RWPE2 (cell line): Measurements from ENCODE around the gene LDAF1.

Experiments
- ATAC-seq: fragments of 200-7000 bp; cut with Tn5 transposase; 3 replicates; pipeline ENCODE4 v1.9.1; 2021; ENCODE audit warnings: low read depth
- DNase-seq: peaks from one replicate; pipeline ENCODE4 v3.0.0-alpha.2; 2020; ENCODE audit warnings: low spot score
- H3K27ac ChIP-seq: fragments of 450-650 bp; 2 replicates; pipeline ENCODE4 v1.5.1; 2017; ENCODE audit warnings: mild to moderate bottlenecking; ENCODE audit not compliant: poor library complexity, severe bottlenecking
- H3K27me3 ChIP-seq: fragments of 250-450 bp; sonication (Bioruptor Pico); 2 replicates; pipeline ENCODE4 v1.5.1; 2021; ENCODE audit warnings: mild to moderate bottlenecking, moderate library complexity; ENCODE audit not compliant: insufficient read depth, poor library complexity, severe bottlenecking
- H3K36me3 ChIP-seq: fragments of 250-450 bp; sonication (Bioruptor Pico); 2 replicates; pipeline ENCODE4 v1.5.1; 2020; ENCODE audit warnings: low read depth, mild to moderate bottlenecking, moderate library complexity
- H3K4me1 ChIP-seq: fragments of 250-450 bp; sonication (Bioruptor Pico); 2 replicates; pipeline ENCODE4 v1.5.1; 2021; ENCODE audit warnings: mild to moderate bottlenecking, moderate library complexity; ENCODE audit not compliant: insufficient read depth, poor library complexity, severe bottlenecking
- H3K4me3 ChIP-seq: fragments of 250-450 bp; sonication (Bioruptor Pico); 2 replicates; pipeline ENCODE4 v1.5.1; 2021; ENCODE audit warnings: mild to moderate bottlenecking, moderate library complexity; ENCODE audit not compliant: severe bottlenecking
- H3K9me3 ChIP-seq: fragments of 250-450 bp; sonication (Bioruptor Pico); 2 replicates; pipeline ENCODE4 v1.5.1; 2021; ENCODE audit warnings: mild to moderate bottlenecking, moderate library complexity; ENCODE audit not compliant: severe bottlenecking
- TF ChIP-seq, protein P1 (sequence below): fragments of 450-650 bp; IDR thresholded peaks from one replicate; pipeline ENCODE4 v1.5.1; 2017; ENCODE audit warnings: mild to moderate bottlenecking, moderate library complexity; ENCODE audit not compliant: poor library complexity, severe bottlenecking

The LDAF1 gene

DNA sequence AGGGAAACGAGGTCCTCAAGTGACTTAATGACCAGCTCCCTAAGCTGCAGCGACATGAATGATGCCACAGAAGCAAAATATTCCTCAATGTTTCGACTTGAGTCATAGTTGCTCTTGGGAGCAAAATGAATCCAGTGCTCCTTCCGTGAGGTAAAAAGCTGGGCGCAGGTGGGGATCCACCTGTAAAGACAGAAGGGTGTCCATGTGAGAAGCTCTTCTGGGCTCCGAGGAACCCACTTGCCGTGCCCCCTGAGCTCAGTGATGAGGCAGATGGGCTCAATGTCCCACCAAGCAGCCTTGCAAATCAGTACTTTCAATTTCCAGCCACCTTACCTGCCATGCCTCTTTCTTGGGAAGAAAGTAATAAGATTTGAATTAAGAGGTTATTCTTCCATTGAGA lies 33.3 kb upstream of the LDAF1 start:
- H3K27me3 ChIP-seq, result no peaks in the 10 kb centered on the region
- H3K36me3 ChIP-seq, result no peaks in the 10 kb centered on the region
- TF ChIP-seq, protein P1, sequence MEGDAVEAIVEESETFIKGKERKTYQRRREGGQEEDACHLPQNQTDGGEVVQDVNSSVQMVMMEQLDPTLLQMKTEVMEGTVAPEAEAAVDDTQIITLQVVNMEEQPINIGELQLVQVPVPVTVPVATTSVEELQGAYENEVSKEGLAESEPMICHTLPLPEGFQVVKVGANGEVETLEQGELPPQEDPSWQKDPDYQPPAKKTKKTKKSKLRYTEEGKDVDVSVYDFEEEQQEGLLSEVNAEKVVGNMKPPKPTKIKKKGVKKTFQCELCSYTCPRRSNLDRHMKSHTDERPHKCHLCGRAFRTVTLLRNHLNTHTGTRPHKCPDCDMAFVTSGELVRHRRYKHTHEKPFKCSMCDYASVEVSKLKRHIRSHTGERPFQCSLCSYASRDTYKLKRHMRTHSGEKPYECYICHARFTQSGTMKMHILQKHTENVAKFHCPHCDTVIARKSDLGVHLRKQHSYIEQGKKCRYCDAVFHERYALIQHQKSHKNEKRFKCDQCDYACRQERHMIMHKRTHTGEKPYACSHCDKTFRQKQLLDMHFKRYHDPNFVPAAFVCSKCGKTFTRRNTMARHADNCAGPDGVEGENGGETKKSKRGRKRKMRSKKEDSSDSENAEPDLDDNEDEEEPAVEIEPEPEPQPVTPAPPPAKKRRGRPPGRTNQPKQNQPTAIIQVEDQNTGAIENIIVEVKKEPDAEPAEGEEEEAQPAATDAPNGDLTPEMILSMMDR, result no peak
- H3K4me1 ChIP-seq, result no peaks in the 10 kb centered on the region
- no peak for DNase-seq
- no peak overlapping the region for H3K27ac ChIP-seq
- H3K9me3 ChIP-seq, result no peaks in the 10 kb centered on the region
- ATAC-seq, result no peak
- H3K4me3 ChIP-seq, result no peak overlapping the region

DNA sequence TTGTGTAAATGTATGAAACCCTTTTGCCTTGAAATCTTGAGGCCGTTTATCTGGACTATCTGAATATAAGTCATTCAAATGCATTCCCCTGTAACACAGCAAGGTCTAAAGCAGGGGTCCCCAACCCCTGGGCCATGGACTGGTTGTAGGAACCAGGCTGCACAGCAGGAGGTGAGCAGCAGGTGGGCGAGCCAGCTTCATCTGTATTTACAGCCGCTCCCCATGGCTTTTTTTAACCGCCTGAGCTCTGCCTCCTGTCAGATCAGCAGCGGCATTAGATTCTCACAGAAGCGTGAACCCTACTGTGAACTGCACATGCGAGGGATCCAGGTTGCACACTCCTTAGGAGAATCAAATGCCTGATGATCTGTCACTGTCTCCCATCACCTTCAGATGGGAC lies 32.0 kb upstream of the LDAF1 start:
- no peak overlapping the region for H3K4me3 ChIP-seq
- no peak overlapping the region for H3K27ac ChIP-seq
- DNase-seq, result no peak
- no peaks in the 10 kb centered on the region for H3K4me1 ChIP-seq
- TF ChIP-seq, protein P1, result no peak
- H3K27me3 ChIP-seq, result no peaks in the 10 kb centered on the region
- no peak for ATAC-seq
- H3K36me3 ChIP-seq, result no peaks in the 10 kb centered on the region
- H3K9me3 ChIP-seq, result no peaks in the 10 kb centered on the region

DNA sequence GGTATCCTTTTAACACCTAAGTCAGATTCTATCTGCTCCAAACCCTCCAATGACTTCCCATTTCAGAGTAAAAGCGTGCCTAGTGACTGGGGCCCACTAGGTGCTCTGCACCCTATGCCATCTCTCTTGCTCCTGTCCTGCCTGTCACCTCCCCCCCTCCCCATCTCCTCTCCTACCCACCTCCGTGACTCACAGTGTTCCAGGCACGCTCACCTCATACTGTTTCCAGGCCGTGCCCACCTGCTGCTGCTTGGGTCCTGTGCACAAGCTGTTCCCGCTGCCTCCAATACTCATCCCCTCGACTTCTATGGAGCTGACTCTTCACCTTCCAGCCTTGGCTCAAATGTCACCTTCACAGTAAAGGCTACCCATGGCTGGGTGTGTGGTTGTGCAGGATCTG lies 29.5 kb upstream of the LDAF1 start:
- no peak overlapping the region for H3K4me3 ChIP-seq
- H3K27me3 ChIP-seq, result no peaks in the 10 kb centered on the region
- TF ChIP-seq, protein P1, result no peak
- no peaks in the 10 kb centered on the region for H3K9me3 ChIP-seq
- H3K27ac ChIP-seq, result no peak overlapping the region
- DNase-seq (no peak), ATAC-seq (no peak)
- no peaks in the 10 kb centered on the region for H3K4me1 ChIP-seq
- no peaks in the 10 kb centered on the region for H3K36me3 ChIP-seq

DNA sequence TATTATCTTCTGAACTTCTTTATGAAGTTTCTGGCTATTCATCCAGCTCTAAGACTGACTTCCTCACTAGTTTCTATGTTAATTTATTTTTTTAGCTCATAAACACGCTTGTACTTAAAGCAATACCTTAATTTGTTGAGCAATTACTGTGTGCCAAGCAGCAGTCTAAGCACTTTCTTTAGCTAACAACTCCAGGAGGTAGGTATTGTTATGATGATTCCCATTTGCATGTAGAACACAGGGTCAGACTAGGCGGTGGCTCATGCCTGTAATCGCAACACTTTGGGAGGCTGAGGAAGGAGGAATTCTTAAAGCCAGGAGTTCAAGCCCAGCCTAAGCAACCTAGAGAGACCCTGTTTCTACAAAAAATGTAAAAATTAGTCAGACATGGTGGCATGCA lies 27.7 kb upstream of the LDAF1 start:
- ATAC-seq (no peak), DNase-seq (no peak)
- Histone ChIP-seq H3K27me3 (no peaks in the 10 kb centered on the region), H3K4me3 (no peak overlapping the region), H3K36me3 (no peaks in the 10 kb centered on the region), H3K4me1 (no peaks in the 10 kb centered on the region), H3K27ac (no peak overlapping the region), H3K9me3 (no peaks in the 10 kb centered on the region)
- TF ChIP-seq, protein P1, result no peak

DNA sequence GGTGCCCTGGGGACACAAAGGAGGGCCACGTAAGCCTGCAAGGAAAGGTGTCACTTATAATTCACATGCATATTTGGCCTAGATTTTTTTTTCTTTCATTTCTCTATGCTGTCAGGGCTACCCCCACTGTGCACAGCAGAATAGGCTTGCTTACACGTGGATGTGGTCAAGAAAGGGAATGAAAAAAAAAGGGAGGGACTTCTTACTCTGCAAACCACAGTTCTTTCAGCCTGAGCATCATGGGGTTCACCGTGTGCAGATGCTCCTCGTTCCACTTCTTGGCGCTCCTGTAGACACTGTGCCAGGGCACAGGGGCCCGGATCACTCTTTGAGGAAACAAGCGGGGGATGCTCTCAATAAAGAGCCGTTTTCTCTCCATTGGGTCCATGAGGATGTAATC lies 24.4 kb upstream of the LDAF1 start:
- H3K9me3 ChIP-seq, result no peaks in the 10 kb centered on the region
- TF ChIP-seq, protein P1, result no peak
- no peaks in the 10 kb centered on the region for H3K36me3 ChIP-seq
- ATAC-seq (no peak), DNase-seq (no peak)
- no peaks in the 10 kb centered on the region for H3K4me1 ChIP-seq
- no peaks in the 10 kb centered on the region for H3K27me3 ChIP-seq
- H3K4me3 ChIP-seq, result no peak overlapping the region
- no peak overlapping the region for H3K27ac ChIP-seq
